ENCODE results near the gene COPG2. TPM values are rescaled to one million over a fixed set of nuclear protein-coding genes. Genes with fewer than 3 reads are reported as not detected.
A peak's percentile ranks its signal among the peaks of the same experiment; 100 is the strongest.
"Not testable (repeated sequence)": the region's sequence is repeated elsewhere in the genome, so short reads cannot be mapped to it uniquely, and the experiment has no call there.

The COPG2 gene
- total RNA-seq, 1 donor = 47.9 TPM

- no peak for TF ChIP-seq CTCF (IDR thresholded peaks at IDR 0.05; ENCODE audit: insufficient read depth, low read depth, low read length)
- H3K4me3 ChIP-seq (ENCODE audit: low read depth, low read length) = no peak overlapping the region
- DNase-seq (ENCODE audit: low read depth) = no peak
Measured at GRCh38 chr7:130593033-130593432, 75.5 kb downstream of the COPG2 start.

GRCh38 chr7:130591464-130591863 lies 77.1 kb downstream of the COPG2 start:
- not testable (repeated sequence) for DNase-seq (ENCODE audit: low read depth); H3K4me3 ChIP-seq (ENCODE audit: low read depth, low read length)

GRCh38 chr7:130585932-130586331 lies 82.6 kb downstream of the COPG2 start:
- not testable (repeated sequence) for DNase-seq (ENCODE audit: low read depth); H3K4me3 ChIP-seq (ENCODE audit: low read depth, low read length)

GRCh38 chr7:130575110-130575509 lies 93.4 kb downstream of the COPG2 start:
- H3K4me3 ChIP-seq (ENCODE audit: low read depth, low read length); DNase-seq (ENCODE audit: low read depth): not testable (repeated sequence)

GRCh38 chr7:130570144-130570543 lies 98.4 kb downstream of the COPG2 start:
- not testable (repeated sequence) for DNase-seq (ENCODE audit: low read depth); H3K4me3 ChIP-seq (ENCODE audit: low read depth, low read length)

GRCh38 chr7:130566898-130567280 lies 101.7 kb downstream of the COPG2 start:
- no peak for TF ChIP-seq CTCF (IDR thresholded peaks at IDR 0.05; ENCODE audit: insufficient read depth, low read depth, low read length)
- no peak for DNase-seq (ENCODE audit: low read depth)
- H3K4me3 ChIP-seq (ENCODE audit: low read depth, low read length) = no peak overlapping the region

- DNase-seq (ENCODE audit: low read depth) = peak; percentile 94
- no peak for TF ChIP-seq CTCF (IDR thresholded peaks at IDR 0.05; ENCODE audit: insufficient read depth, low read depth, low read length)
- H3K4me3 ChIP-seq (ENCODE audit: low read depth, low read length) = no peak overlapping the region
Measured at GRCh38 chr7:130566168-130566897, 102.2 kb downstream of the COPG2 start.

- H3K4me3 ChIP-seq (ENCODE audit: low read depth, low read length) = no peak overlapping the region
- peak; percentile 59 for DNase-seq (ENCODE audit: low read depth)
- TF ChIP-seq CTCF (IDR thresholded peaks at IDR 0.05; ENCODE audit: insufficient read depth, low read depth, low read length) = peak; percentile 42
Measured at GRCh38 chr7:130560972-130561371, 107.6 kb downstream of the COPG2 start.

GRCh38 chr7:130559184-130559583 lies 109.4 kb downstream of the COPG2 start:
- TF ChIP-seq CTCF (IDR thresholded peaks at IDR 0.05; ENCODE audit: insufficient read depth, low read depth, low read length) = no peak
- no peak for DNase-seq (ENCODE audit: low read depth)
- no peak overlapping the region for H3K4me3 ChIP-seq (ENCODE audit: low read depth, low read length)
